D721Med (cell line): Measurements from ENCODE around the gene PACSIN1.

ENCODE experiments used
- DNase-seq: peaks from one replicate; pipeline ENCODE4 v3.0.0; 2011; ENCODE audit warnings: low spot score; ENCODE audit not compliant: insufficient read length
- FAIRE-seq: peaks from 2 replicates; lab custom pipeline; 2011; peaks lifted over from hg19 to GRCh38; lab: Jason Lieb, UNC
- TF ChIP-seq, protein P1 (sequence below): IDR thresholded peaks from 2 replicates; pipeline ENCODE4 v1.5.1; 2012; ENCODE audit warnings: mild to moderate bottlenecking, control low read depth; ENCODE audit not compliant: insufficient read depth; ENCODE audit errors: missing control alignments

Gene PACSIN1, protein sequence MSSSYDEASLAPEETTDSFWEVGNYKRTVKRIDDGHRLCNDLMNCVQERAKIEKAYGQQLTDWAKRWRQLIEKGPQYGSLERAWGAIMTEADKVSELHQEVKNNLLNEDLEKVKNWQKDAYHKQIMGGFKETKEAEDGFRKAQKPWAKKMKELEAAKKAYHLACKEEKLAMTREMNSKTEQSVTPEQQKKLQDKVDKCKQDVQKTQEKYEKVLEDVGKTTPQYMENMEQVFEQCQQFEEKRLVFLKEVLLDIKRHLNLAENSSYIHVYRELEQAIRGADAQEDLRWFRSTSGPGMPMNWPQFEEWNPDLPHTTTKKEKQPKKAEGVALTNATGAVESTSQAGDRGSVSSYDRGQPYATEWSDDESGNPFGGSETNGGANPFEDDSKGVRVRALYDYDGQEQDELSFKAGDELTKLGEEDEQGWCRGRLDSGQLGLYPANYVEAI

GRCh38 chr6:34465531-34466241 lies at the start of gene PACSIN1:
Gene PACSIN1, plus strand, starts transcription at chr6:34466076. Its CDS starts 60,230 bp downstream, at chr6:34526306.
- DNase-seq (peak; percentile 97), FAIRE-seq (no peak)
- TF ChIP-seq, protein P1, sequence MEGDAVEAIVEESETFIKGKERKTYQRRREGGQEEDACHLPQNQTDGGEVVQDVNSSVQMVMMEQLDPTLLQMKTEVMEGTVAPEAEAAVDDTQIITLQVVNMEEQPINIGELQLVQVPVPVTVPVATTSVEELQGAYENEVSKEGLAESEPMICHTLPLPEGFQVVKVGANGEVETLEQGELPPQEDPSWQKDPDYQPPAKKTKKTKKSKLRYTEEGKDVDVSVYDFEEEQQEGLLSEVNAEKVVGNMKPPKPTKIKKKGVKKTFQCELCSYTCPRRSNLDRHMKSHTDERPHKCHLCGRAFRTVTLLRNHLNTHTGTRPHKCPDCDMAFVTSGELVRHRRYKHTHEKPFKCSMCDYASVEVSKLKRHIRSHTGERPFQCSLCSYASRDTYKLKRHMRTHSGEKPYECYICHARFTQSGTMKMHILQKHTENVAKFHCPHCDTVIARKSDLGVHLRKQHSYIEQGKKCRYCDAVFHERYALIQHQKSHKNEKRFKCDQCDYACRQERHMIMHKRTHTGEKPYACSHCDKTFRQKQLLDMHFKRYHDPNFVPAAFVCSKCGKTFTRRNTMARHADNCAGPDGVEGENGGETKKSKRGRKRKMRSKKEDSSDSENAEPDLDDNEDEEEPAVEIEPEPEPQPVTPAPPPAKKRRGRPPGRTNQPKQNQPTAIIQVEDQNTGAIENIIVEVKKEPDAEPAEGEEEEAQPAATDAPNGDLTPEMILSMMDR = no peak

DNA sequence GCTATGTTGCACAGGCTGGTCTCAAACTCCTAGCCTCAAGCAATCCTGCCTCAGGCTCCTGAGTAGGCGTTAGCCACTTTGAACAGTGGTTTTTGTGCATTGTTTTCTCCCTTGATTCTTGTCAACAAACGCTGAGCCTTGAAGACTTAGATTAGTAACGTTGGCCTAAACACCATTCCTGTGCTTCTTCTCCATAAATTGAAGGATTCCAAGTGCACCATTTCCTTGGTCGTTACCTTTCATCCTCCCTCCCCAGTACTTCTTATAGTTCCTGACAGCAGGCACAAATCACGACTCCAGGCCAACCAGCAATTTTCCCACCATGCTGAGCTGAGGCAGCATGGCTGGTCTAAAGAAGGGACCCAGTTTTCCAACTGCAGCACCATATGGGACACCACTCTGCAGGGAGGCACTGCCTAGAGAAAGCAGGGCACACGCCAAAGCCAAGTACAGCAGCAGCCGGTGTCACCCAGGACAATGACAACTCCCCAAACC lies 49.0 kb upstream of the PACSIN1 start:
- FAIRE-seq (no peak), DNase-seq (no peak)
- TF ChIP-seq, protein P1 = no peak

DNA sequence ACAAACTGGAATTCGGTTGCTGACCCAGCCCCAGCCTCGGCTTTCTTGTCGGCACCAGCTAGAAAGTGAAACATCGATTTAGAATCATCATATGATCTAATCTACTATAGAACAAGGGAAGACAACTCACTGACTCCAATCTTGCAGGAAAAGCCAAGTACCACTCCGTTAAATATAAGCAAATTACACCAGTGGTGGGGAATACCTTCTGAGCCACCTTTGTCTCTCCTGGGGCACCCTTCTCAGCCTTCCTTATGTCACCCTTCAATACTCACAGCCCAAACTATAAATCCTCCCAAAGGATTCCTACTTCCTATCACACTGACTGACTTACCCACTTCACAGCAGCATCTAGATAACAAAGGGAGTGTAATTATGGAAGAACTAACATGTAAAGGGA lies 47.5 kb upstream of the PACSIN1 start:
- no peak for DNase-seq
- no peak for FAIRE-seq
- TF ChIP-seq, protein P1 = no peak

DNA sequence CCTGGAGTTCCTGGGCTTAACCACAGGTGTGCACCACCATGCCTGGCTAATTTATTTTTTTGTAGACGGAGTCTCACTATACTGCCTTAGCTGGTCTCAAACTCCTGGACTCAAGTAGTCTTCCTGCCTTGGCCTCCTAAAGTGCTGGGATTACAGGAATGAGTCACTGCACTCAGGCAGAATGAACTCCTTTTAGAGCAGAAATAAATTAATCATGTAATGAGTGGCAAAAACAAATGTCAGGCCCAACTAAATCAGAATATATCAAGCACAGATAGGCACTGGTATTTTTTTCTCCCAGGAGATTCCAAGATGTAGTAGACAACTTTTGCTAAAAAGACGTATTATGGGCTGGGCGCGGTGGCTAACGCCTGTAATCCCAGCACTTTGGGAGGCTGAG lies 42.6 kb upstream of the PACSIN1 start:
- TF ChIP-seq, protein P1 = no peak
- no peak for FAIRE-seq
- DNase-seq = no peak

- DNase-seq = no peak
- no peak for FAIRE-seq
- TF ChIP-seq, protein P1 = no peak
Measured at GRCh38 chr6:34424200-34425131, 41.4 kb upstream of the PACSIN1 start.

GRCh38 chr6:34425132-34425497 lies 40.8 kb upstream of the PACSIN1 start:
- FAIRE-seq (no peak), DNase-seq (no peak)
- TF ChIP-seq, protein P1 = no peak
